Epithelial cell of esophagus (primary cell): ENCODE data around the gene CDH12.
"Not testable (repeated sequence)": the region's sequence is repeated elsewhere in the genome, so short reads cannot be mapped to it uniquely, and the experiment has no call there.

Experiments
- DNase-seq: peaks from one replicate; pipeline ENCODE4 v3.0.0; 2010; ENCODE audit warnings: low read depth
- H3K4me3 ChIP-seq: 2 replicates; pipeline ENCODE4 v1.5.1; 2011; ENCODE audit warnings: mild to moderate bottlenecking, low read length, control low read depth
- TF ChIP-seq, protein P1 (sequence below): IDR thresholded peaks from 2 replicates; pipeline ENCODE4 v1.5.1; 2011; ENCODE audit warnings: low read depth, mild to moderate bottlenecking, low read length, control low read depth, inconsistent platforms; ENCODE audit not compliant: insufficient read depth; ENCODE audit errors: missing control alignments

CDH12 gene

DNA sequence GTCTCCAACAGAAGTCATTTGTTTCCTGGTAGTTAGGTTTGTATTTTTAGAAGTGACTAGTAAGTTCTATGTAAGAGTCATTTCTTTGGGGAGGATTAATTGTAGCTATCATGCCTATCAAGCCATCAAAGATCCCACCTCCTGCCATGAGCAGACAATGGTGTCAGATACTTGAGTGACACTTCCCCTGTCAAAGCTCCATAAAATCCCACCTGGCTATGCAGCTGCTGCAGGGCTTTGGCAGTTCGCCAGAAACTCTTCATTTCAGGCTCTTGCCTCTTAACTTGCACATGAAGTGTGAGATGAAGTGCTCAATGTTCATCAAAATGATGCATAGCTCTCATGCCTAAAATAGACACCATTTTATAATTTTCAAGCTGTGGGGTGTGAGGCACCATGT lies 312.1 kb downstream of the CDH12 start:
- H3K4me3 ChIP-seq = no peak overlapping the region
- TF ChIP-seq, protein P1, sequence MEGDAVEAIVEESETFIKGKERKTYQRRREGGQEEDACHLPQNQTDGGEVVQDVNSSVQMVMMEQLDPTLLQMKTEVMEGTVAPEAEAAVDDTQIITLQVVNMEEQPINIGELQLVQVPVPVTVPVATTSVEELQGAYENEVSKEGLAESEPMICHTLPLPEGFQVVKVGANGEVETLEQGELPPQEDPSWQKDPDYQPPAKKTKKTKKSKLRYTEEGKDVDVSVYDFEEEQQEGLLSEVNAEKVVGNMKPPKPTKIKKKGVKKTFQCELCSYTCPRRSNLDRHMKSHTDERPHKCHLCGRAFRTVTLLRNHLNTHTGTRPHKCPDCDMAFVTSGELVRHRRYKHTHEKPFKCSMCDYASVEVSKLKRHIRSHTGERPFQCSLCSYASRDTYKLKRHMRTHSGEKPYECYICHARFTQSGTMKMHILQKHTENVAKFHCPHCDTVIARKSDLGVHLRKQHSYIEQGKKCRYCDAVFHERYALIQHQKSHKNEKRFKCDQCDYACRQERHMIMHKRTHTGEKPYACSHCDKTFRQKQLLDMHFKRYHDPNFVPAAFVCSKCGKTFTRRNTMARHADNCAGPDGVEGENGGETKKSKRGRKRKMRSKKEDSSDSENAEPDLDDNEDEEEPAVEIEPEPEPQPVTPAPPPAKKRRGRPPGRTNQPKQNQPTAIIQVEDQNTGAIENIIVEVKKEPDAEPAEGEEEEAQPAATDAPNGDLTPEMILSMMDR = no peak
- DNase-seq = no peak

GRCh38 chr5:22539762-22540161 lies 313.4 kb downstream of the CDH12 start:
- TF ChIP-seq, protein P1 = no peak
- no peak for DNase-seq
- H3K4me3 ChIP-seq = no peak overlapping the region

GRCh38 chr5:22531986-22532385 lies 321.2 kb downstream of the CDH12 start:
- no peak overlapping the region for H3K4me3 ChIP-seq
- DNase-seq = no peak
- TF ChIP-seq, protein P1 = no peak

DNA sequence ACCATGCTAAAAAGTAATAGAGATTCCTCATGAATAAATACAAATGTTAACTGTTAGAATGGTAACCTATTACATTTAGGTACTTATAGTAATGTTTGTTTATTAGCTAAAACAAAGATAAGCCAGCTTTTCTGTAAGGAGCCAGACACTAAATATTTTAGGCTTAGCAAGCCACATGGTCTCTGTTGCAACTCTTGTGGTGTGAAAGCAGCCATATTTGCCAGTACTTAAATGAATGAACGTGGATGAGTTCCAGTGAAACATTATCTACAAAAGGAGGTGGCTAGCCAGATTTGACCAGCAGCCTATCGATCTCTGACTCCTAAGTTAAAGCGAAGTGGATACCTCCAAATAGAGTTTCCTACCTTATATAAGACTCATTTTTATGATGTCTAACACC lies 331.6 kb downstream of the CDH12 start:
- TF ChIP-seq, protein P1 = no peak
- no peak overlapping the region for H3K4me3 ChIP-seq
- DNase-seq = no peak

DNA sequence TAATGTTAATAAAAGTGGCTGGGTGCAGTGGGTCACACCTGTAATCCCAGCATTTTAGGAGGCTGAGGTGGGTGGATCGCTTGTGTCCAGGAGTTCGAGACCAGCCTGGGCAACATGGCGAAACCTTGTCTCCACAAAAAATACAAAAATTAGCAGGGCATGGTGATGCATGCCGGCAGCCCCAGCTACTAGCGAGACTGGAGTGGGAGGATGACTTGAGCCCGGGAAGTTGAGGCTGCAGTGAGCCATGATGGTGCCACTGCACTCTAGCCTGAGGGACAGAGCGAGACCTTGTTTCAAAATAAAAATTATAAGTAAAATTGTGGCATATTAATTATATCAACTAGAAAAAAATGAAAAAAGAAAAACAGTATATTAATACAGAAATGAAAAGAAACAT lies 336.6 kb downstream of the CDH12 start:
- not testable (repeated sequence) for DNase-seq, H3K4me3 ChIP-seq

- TF ChIP-seq, protein P1 = no peak
- peak; percentile 36 for DNase-seq
- H3K4me3 ChIP-seq = no peak overlapping the region
These were observed 338.9 kb downstream of the CDH12 start for GRCh38 chr5:22514231-22514630.

DNA sequence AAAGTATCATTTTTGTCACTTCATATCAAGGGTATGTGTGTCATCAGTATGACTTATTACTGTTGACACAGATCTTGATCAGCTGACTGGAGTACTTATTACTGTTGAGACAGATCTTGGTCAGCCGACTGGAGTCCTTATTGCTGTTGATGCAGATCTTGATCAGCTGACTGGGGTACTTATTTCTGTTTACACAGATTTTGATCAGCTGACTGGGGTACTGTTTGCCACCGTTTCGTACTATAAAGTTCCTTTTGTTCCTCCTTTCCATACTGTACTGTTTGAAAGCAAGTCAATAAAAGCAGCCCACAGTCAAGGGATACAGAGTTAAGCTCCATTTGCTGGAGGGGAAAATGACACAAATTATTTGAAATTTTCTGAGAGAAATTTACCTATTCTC lies 347.3 kb downstream of the CDH12 start:
- DNase-seq = peak; percentile 8
- TF ChIP-seq, protein P1 = no peak
- no peak overlapping the region for H3K4me3 ChIP-seq

- DNase-seq = no peak
- no peak overlapping the region for H3K4me3 ChIP-seq
- TF ChIP-seq, protein P1 = no peak
These were observed 348.7 kb downstream of the CDH12 start for GRCh38 chr5:22504411-22504810.
